ENCODE results near the gene TAAR9.

The TAAR9 gene

DNA sequence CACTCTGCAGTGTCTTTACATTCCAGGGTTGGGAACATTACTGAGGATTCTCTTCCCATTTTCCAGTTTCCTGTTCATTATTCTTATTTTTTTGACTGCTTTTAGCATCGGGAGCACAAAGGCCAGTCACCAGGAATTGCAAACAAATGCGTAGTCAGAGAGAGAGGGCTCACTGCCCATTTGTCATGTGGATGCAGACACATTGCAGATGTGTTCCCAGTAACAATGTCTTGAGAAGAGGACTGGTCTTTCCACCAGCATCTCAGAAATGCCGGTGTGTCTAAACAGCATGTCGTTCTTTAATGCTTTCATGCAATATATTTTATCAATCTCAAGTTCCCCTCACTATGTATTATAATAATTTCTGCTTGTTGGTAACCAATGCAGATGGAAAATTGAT is 31.1 kb downstream of the TAAR9 start:
- H3K4me3 Mint-ChIP-seq: no peak overlapping the region
- peaks cover 82% of the 10 kb centered on the region for H3K27me3 Mint-ChIP-seq

DNA sequence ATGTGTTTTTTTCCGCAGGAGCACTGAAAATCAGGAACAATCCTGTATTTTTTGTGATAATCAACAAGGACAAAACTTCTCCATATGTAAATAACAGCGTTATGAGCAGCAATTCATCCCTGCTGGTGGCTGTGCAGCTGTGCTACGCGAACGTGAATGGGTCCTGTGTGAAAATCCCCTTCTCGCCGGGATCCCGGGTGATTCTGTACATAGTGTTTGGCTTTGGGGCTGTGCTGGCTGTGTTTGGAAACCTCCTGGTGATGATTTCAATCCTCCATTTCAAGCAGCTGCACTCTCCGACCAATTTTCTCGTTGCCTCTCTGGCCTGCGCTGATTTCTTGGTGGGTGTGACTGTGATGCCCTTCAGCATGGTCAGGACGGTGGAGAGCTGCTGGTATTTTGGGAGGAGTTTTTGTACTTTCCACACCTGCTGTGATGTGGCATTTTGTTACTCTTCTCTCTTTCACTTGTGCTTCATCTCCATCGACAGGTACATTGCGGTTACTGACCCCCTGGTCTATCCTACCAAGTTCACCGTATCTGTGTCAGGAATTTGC is 32.2 kb downstream of the TAAR9 start, which contains the start of gene TAAR6:
TAAR6 (plus strand) TSS at position 102 of the 557 bp plus-strand sequence; CDS start at position 102, 0 bp downstream.
- Mint-ChIP-seq H3K4me1 (no peaks in the 10 kb centered on the region), H3K27ac (ENCODE audit: low read depth) (no peak within 1 kb of the TSS), H3K9me3 (no peaks in the 10 kb centered on the region), H3K27me3 (peaks cover 76% of the 10 kb centered on the region), H3K36me3 (ENCODE audit: insufficient read depth) (no peaks in the 10 kb centered on the region), H3K4me3 (no peak within 1 kb of the TSS)
- no peak for DNase-seq (ENCODE audit: low spot score in 2 of 2)
- ATAC-seq (replicated peaks; ENCODE audit: extremely low read depth, poor library complexity, severe bottlenecking): no peak

More for the DNA sequence above, 31.1 kb downstream of the TAAR9 start:
- no peak for ATAC-seq (replicated peaks; ENCODE audit: extremely low read depth, poor library complexity, severe bottlenecking)
- no peak for DNase-seq (ENCODE audit: low spot score in 2 of 2)
- no peaks in the 10 kb centered on the region for H3K4me1 Mint-ChIP-seq
- no peak overlapping the region for H3K27ac Mint-ChIP-seq (ENCODE audit: low read depth)
- H3K36me3 Mint-ChIP-seq (ENCODE audit: insufficient read depth): no peaks in the 10 kb centered on the region
- no peaks in the 10 kb centered on the region for H3K9me3 Mint-ChIP-seq

GRCh38 chr6:132571774-132572173 is 33.7 kb downstream of the TAAR9 start:
- Mint-ChIP-seq H3K36me3 (ENCODE audit: insufficient read depth) (no peaks in the 10 kb centered on the region), H3K9me3 (no peaks in the 10 kb centered on the region), H3K4me3 (no peak overlapping the region), H3K4me1 (no peaks in the 10 kb centered on the region), H3K27ac (ENCODE audit: low read depth) (no peak overlapping the region), H3K27me3 (peaks cover 77% of the 10 kb centered on the region)
- DNase-seq (ENCODE audit: low spot score in 2 of 2): no peak
- ATAC-seq (replicated peaks; ENCODE audit: extremely low read depth, poor library complexity, severe bottlenecking): no peak

DNA sequence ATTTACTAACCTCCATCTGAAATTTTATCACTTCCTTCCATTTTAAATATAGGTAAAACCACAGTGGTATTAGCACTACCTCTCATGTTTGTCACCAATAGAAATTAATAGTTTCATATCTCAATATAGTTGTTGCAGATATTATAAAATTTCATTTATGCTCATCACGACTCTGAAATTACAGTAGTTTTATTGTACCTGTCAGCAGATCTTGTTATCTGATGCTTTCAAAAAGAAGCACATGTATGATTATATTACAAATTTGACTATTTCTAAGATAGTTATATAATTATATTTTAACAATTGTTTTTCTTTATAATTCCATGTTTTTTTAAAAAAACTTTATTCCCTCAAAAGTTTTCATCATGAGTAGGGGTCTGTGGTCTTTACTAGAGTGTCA is 46.6 kb downstream of the TAAR9 start:
- Mint-ChIP-seq H3K27me3 (peaks cover 75% of the 10 kb centered on the region), H3K36me3 (ENCODE audit: insufficient read depth) (no peaks in the 10 kb centered on the region), H3K4me1 (no peaks in the 10 kb centered on the region), H3K27ac (ENCODE audit: low read depth) (no peak overlapping the region), H3K9me3 (no peaks in the 10 kb centered on the region), H3K4me3 (no peak overlapping the region)
- no peak for DNase-seq (ENCODE audit: low spot score in 2 of 2)
- ATAC-seq (replicated peaks; ENCODE audit: extremely low read depth, poor library complexity, severe bottlenecking): no peak

DNA sequence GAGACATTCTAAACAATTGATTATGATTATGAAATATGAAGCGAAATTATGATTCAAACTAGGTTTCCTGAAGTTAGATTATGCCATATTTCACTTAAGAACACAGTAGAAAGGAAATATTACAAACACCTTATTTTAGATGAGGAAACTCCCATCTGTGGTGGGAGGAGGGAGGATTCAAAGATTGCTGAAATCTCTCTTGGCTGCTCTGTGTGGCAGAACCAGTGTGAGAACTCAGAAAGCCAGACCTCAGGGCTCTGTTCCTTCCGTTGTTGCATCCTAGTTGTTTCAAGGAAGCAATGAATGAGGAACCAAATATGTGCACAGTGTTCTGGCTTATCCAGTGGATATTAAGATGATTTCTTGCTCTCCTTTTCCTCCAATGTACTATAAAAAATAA is 49.3 kb downstream of the TAAR9 start:
- DNase-seq (ENCODE audit: low spot score in 2 of 2): no peak
- no peak for ATAC-seq (replicated peaks; ENCODE audit: extremely low read depth, poor library complexity, severe bottlenecking)
- no peak overlapping the region for H3K27ac Mint-ChIP-seq (ENCODE audit: low read depth)
- H3K4me1 Mint-ChIP-seq: no peaks in the 10 kb centered on the region
- no peaks in the 10 kb centered on the region for H3K9me3 Mint-ChIP-seq
- no peaks in the 10 kb centered on the region for H3K36me3 Mint-ChIP-seq (ENCODE audit: insufficient read depth)
- no peak overlapping the region for H3K4me3 Mint-ChIP-seq
- peaks cover 62% of the 10 kb centered on the region for H3K27me3 Mint-ChIP-seq

Measured in central memory CD8-positive, alpha-beta T cell (primary cell).